Brain pericyte (primary cell): ENCODE data around the gene GLTP.
"Not testable (repeated sequence)": the region's sequence is repeated elsewhere in the genome, so short reads cannot be mapped to it uniquely, and the experiment has no call there.

ENCODE experiments used
- DNase-seq: peaks from one replicate; pipeline ENCODE4 v3.0.0-alpha.2; 2012; ENCODE audit warnings: low read depth, low spot score

Gene GLTP

DNA sequence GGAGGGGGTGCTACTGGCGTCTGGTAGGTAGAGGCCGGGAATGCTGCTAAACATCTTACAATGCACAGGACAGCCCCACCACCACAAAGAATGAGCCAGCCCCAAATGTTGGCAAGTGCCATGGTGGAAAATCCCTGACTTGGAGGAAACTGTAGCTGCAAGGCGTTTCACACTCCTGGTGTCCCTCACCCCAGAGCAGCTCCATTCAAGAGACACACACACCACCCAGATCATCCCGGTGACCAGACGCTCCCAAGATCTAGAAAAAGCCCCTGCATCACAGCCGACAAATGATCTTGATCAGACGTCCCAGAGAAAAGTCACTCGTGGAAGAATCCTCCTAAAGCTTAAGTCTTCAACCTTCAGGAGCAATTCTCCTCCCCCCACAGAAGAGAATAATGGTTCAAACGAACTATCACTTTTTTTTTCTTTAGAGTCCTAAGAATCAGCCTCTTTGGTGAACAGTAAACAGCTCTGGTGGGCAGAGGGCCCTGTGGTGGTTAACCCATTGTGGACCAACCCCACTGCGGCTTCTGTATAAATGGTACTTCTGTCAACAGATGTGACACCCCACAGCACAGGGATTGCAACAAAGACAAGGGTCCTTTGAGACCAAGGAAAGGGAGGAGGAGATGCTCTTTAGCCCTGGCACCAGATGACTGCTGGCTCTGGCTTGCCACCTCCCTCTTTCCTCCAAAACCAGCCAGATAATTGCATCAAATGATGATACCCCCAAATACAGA is 2.7 kb downstream of the GLTP start:
- no peak for DNase-seq

GRCh38 chr12:109876406-109876805 is 3.9 kb downstream of the GLTP start:
- DNase-seq = no peak

DNA sequence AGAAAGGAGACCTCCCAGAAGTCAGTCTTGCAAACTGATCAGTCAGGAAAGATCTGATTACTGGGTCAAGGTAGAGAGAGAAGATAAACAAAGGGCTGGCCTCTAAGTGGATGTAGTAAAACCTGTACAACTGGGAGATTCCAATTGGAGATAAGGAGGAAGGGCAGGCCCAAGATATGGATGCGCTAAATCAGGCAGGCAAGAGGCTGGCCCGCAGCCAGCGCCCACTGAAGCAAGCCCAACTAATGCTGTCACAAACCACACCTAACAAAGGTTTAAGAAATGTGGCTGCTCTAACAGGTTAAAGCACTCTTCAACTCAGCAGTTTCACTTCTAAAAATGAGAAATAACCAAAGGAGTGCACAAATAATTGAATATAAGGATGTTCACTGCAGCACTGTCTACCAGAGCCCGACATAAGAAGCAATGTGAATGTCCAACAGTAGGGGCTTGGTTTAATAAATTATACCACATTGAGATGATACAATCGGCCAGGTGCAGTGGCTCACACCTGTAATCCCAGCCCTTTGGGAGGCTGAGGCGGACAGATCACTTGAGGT is 4.7 kb downstream of the GLTP start:
- DNase-seq = no peak

DNA sequence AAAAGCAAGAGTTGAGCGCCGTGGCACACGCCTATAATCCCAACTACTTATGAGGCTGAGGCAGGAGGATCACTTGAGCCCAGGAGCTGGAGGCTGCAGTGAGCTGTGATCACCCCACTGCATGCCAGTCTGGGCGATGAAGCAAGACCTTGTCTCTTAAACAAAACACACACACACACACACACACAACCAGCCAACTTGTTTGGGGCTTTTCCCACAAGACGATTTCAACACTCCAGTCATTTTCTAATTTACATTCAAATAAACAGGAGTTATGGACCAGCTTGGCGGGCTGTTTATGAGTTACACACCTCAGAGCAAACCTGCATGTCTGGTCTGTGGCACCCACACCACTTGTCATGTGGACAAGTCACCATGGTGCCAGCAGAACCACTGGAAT is 6.7 kb downstream of the GLTP start:
- DNase-seq = no peak

DNA sequence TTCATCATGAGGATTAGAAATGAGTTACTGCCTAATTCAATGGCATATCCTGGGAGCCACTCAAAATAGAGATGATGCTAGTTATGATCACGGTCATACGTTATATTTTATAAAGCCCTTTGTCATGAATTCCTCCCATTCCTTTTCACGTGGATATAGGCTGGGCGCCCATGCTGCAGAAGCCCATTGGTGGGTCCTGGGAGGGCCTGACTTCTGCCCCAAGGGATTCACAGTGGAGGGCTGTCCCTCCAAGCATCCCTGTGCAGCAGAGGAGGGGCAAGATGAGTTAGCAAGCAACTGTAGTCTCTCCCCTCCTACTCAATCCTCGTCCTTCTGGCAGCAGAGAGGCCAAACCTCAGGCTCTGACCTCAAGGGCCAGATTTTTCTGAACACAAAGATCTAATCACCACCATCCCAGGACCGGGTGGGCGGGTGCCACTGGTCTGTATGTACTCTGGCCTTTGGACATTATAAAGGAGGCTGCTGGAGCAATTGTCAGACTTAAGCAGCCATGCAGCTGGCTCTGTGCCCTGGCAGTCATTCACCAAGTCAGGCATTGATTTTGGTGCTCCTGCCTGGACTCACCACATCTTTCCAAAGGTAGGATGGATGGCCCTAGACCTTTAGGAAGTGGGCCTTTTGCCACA is 8.6 kb downstream of the GLTP start:
- no peak for DNase-seq

- DNase-seq = no peak
Observed at GRCh38 chr12:109870648-109871047, 9.7 kb downstream of the GLTP start.

- no peak for DNase-seq
Observed at GRCh38 chr12:109868182-109869051, 11.9 kb downstream of the GLTP start.

- DNase-seq = no peak
Observed at GRCh38 chr12:109864916-109865315, 15.4 kb downstream of the GLTP start.

- DNase-seq = no peak
Observed at GRCh38 chr12:109863847-109864712, 16.3 kb downstream of the GLTP start.

DNA sequence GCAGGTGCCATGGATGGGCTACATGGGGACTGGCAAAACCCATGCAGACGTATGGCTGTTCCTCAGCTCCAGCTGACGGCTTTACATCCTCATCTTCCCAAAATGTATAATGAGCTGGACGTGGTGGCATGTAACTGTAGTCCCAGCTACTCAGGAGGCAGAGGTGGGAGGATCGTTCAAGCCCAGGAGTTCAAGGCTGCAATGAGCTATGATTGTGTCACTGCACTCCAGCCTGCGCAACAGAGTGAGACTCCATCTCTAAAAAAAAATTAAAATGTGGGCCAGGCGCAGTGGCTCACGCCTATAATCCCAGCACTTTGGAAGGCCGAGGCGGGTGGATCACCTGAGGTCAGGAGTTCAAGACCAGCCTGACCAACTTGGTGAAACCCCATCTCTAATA is 17.9 kb downstream of the GLTP start:
- not testable (repeated sequence) for DNase-seq

DNA sequence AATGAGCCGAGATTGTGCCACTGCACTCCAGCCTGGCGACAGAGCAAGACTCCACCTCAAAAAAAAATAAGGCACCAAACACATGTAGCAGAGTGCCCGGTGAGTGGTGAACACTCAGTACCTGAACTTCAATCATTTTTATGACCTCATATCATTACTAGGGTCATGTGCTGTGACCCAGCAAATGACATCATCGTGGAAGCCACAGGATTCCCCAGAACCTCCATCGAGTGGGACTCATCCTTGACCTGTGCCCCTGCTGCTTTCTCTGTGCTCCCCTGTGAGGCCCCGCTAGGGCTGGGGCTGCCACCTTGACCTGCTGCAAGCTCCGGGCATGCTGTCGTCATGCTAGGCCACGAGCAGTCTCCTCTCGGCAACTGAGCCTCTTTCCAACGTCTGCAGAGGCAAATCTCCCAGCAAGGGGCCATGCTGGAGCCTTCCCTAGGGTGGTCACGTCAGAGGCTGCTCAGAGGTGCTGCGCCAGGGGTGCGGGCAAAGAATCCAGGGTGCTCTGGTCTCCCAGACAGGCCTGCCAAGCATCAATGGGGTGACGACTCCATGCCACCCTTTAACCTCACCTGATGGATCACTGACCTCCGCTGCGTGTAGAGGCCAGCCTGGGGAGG is 18.5 kb downstream of the GLTP start:
- DNase-seq = no peak

GRCh38 chr12:109860977-109861376 is 19.4 kb downstream of the GLTP start:
- DNase-seq = no peak

DNA sequence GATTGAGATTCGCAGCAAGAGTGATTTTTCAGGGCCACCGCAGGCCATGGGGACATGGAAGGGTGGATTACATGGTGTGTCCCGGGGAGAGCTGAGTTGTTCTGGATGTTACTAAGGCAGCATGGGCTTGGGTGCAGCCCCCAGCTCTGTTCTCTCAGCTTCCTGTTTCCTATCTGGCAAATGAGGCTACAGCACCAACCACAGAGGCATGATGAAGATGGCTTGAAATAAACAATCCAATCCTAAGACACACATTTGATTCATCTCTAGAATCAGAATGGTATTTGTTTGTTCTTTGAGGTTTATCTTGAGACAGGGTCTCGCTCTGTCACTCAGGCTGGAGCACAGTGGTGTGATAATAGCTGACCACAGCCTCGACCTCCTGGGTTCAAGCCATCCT is 21.6 kb downstream of the GLTP start:
- no peak for DNase-seq

- DNase-seq = no peak
Observed at GRCh38 chr12:109857715-109858114, 22.6 kb downstream of the GLTP start.

GRCh38 chr12:109855377-109855776 is 25.0 kb downstream of the GLTP start:
- no peak for DNase-seq

DNA sequence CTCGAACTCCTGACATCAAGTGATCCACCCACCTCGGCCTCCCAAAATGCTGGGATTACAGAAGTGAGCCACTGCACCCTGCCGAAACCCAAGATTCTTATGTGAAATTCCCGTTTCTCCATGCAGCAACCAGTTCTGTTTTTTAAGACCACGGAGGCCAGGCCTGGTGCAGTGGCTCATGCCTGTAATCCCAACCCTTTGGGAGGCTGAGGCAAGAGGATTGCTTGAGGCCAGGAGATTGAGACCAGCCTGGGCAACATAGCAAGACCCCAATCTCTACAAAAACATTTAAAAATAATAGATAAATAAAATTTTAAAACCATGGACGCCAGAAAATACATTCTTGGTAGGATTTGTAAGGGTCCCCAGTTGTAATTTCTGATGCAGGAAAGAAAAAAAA is 29.8 kb downstream of the GLTP start:
- DNase-seq = not testable (repeated sequence)

- no peak for DNase-seq
Observed at GRCh38 chr12:109847142-109847735, 33.1 kb downstream of the GLTP start.

- no peak for DNase-seq
Observed at GRCh38 chr12:109845824-109846205, 34.5 kb downstream of the GLTP start.

GRCh38 chr12:109844983-109845823 is 35.1 kb downstream of the GLTP start:
- DNase-seq = peak; percentile 44
